Measurements from ENCODE around the gene HPCA.

The HPCA gene

GRCh38 chr1:32898056-32898455 is 11.8 kb downstream of the HPCA start:
- no peak for TF ChIP-seq CTCF (conservative IDR thresholded peaks at IDR 0.05)
- no peak overlapping the region for H3K27ac ChIP-seq

- H3K27ac ChIP-seq: no peak overlapping the region
- TF ChIP-seq CTCF (conservative IDR thresholded peaks at IDR 0.05): no peak
Measured at GRCh38 chr1:32898958-32899357, 12.7 kb downstream of the HPCA start.

- H3K27ac ChIP-seq: peak overlapping the region; percentile 85; the same call in 1 of the 2 replicates
- TF ChIP-seq CTCF (conservative IDR thresholded peaks at IDR 0.05): no peak
Measured at GRCh38 chr1:32899586-32900296, 13.4 kb downstream of the HPCA start.

GRCh38 chr1:32900371-32900955 is 14.2 kb downstream of the HPCA start:
- TF ChIP-seq CTCF (conservative IDR thresholded peaks at IDR 0.05): no peak
- peak overlapping the region; percentile 85; the same call in 1 of the 2 replicates for H3K27ac ChIP-seq

- H3K27ac ChIP-seq: peak within 1 kb of the TSS; percentile 85; the same call in 1 of the 2 replicates
- TF ChIP-seq CTCF (conservative IDR thresholded peaks at IDR 0.05): no peak
Measured at GRCh38 chr1:32900956-32901822, 14.9 kb downstream of the HPCA start, which contains the start of gene TMEM54. Gene TMEM54, minus strand, starts transcription at chr1:32901389. Its CDS starts 151 bp downstream, at chr1:32901238.

GRCh38 chr1:32901823-32902534 is 15.7 kb downstream of the HPCA start:
- no peak for TF ChIP-seq CTCF (conservative IDR thresholded peaks at IDR 0.05)
- peak overlapping the region; percentile 85; the same call in 1 of the 2 replicates for H3K27ac ChIP-seq

Data from VCaP (cell line).